B cell (primary cell): ENCODE data around the gene KRTAP10-8.

Experiments used
- EZH2 ChIP-seq: IDR thresholded peaks from 2 replicates; pipeline ENCODE4 v1.6.1; 2012; ENCODE audit warnings: borderline replicate concordance, low read depth, mild to moderate bottlenecking, moderate library complexity, low read length; ENCODE audit not compliant: insufficient read depth, poor library complexity, severe bottlenecking
- TF ChIP-seq, protein P1 (sequence below): fragments of 200-600 bp; IDR thresholded peaks from one replicate; pipeline ENCODE4 v1.8.0; 2022; ENCODE audit warnings: antibody characterized with exemption, mild to moderate bottlenecking

- TF ChIP-seq, protein P1, sequence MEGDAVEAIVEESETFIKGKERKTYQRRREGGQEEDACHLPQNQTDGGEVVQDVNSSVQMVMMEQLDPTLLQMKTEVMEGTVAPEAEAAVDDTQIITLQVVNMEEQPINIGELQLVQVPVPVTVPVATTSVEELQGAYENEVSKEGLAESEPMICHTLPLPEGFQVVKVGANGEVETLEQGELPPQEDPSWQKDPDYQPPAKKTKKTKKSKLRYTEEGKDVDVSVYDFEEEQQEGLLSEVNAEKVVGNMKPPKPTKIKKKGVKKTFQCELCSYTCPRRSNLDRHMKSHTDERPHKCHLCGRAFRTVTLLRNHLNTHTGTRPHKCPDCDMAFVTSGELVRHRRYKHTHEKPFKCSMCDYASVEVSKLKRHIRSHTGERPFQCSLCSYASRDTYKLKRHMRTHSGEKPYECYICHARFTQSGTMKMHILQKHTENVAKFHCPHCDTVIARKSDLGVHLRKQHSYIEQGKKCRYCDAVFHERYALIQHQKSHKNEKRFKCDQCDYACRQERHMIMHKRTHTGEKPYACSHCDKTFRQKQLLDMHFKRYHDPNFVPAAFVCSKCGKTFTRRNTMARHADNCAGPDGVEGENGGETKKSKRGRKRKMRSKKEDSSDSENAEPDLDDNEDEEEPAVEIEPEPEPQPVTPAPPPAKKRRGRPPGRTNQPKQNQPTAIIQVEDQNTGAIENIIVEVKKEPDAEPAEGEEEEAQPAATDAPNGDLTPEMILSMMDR: no peak
- TF ChIP-seq EZH2: no peak
Observed at GRCh38 chr21:44615466-44615865, 3.6 kb downstream of the KRTAP10-8 start.
